Activated CD4-positive, alpha-beta T cell treated with anti-CD3 and anti-CD28 coated beads for 4 hours (primary cell): ENCODE data around the gene RABL3.
"Not testable (repeated sequence)": the region's sequence is repeated elsewhere in the genome, so short reads cannot be mapped to it uniquely, and the experiment has no call there.

Experiments
- DNase-seq, 2 donors: peaks; one replicate each; pipeline ENCODE4 v3.0.0-alpha.2; 2020

Gene RABL3

GRCh38 chr3:120642368-120642948 is 99.9 kb downstream of the RABL3 start:
- no peak for DNase-seq

DNA sequence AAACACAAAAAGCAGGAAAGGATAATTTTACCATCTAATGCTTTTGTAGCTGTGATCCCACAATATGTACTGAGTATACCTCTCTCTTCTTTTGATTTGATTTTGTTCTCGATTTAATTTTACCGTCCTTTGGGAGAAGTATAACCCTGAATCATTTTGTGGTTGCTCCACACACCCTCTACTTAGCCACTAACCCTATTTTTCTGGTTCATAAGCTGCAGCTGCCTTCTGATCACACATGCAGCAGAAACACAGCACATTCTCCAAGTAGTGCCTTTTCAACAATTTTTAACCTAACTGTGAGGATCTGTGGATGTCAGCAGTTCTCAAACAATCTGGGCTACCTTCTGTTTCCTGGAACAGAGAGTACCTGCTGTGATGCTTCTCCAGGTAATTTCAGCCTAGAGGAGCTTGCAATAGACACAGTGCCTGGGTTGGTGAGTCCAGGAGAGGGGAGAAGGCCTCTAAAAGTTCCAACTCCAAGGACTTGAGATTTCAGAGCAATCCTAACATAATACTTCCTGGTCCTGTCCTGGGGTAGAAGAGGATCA is 100.5 kb downstream of the RABL3 start:
- DNase-seq = no peak

DNA sequence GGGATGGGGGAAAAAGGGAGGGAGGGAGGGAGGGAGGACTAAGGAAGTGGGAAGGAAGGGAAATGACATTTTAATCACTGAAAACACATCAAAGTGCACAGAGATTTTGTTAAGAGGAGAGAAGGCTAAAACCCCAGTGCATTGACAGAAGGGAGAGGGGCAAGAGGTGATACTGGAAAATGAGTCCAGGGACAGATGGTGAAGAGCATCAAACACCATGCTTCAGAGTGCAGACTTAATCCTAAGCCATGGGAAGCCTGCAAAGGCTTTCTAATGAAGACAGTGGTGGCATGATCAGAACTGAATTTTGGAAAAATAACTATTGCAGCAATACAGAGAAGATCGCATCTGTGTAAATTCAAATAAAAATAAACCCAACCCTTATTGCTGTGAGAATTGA is 102.1 kb downstream of the RABL3 start:
- DNase-seq = no peak

- not testable (repeated sequence) for DNase-seq
These were observed 103.5 kb downstream of the RABL3 start for GRCh38 chr3:120638820-120639219.

DNA sequence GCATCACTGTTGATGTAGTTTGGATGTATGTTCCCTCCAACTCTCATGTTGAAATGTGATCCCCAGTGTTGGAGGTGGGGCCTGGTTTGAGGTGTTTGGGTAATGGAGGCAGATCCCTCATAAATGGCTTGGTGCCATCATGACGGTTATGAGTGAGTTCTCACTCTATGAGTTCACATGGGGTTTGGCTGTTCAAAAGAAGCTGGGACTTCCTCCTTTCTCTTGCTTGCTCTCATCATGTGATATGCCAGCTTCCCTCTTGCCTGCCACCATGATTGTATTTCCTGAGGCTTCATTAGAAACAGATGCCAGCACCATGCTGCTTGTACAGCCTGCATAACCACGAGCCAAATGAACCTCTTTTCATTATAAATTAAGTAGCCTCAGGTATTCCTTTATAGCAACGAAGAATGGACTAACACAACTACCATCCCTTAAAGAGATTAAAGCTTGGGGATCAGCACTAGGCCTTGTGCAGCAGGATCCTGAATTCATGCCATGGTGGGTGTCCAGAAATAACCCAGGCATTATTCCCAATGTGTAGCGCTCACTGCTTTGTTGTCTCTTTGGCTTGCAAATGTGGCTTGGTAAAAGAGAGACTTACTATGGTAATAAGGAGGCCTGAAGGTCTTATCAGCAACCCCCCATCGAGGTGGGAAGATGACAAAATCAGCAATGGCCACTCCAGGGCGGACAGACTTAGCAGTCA is 104.3 kb downstream of the RABL3 start:
- DNase-seq = no peak

DNA sequence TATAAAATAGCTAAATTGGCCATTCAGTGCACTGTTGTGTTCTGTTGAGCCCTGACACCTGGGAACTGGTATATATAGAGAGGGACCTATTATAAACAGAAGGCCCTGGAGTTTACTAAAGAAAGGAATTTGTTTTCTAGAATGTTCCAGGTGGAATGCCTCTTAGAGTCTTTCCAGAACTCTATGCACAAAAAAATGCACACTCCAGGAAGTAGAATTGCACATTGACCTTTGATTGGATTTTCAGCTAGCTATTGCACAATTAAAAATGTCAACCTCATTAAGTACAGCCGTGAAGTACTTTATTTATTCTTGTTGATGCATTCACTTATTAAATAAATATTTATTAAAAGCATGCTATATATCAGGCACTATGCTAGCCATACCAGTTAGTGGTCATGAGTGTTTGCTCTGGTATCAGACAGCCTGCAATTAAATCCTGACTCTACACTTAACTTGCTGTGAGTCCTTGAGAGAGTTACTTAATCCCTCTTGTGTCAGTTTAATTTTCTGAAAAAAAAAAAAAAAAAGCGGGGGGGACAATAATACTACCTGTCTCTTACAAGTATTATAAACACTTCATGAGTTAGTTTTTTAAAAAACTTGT is 105.4 kb downstream of the RABL3 start:
- DNase-seq = no peak
